Effector CD8-positive, alpha-beta T cell (primary cell): Measurements from ENCODE around the gene ACAD9.
"Not testable (repeated sequence)": the region's sequence is repeated elsewhere in the genome, so short reads cannot be mapped to it uniquely, and the experiment has no call there.

Source experiments
- DNase-seq: peaks from one replicate; lab custom pipeline; 2025; lab: John Stamatoyannopoulos, UW

Gene ACAD9

DNA sequence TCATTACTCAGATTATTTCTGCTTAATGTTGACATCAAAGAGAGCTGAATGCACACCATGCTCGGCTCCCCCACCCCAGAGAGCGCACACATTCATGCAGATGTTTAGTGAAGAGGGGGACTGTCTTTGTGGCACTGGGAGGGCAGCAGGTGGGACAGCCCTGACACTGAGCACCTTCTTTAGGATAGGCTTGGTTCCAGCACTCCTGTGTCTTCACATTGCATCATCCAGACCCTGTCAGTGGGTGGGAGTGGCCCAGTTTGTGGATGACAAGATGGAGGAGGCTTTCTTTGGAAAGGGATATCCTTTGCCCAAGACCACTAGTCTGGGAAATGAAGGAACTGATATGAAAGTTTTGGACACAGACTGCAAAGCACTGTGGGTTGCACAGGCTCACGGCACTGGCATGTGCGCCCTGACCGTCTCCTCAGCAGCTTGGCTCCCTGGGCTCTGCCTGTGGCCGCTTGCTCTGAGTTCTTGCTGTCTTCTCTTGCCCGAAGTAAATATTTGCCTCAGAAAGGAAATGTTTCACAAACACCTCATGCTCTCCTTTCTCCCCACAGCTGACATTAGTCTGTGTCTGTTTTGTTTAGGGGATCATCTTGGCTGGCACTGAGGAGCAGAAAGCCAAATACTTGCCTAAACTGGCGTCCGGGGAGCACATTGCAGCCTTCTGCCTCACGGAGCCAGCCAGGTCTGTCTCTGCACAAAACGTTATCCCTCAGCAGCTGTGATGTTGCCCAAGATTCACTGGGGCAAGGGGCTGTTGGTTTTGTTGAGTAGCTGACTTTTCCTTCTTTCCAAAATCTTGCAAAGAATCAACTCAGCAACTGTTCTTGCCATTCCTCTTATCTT, 16.6 kb downstream of the ACAD9 start:
- DNase-seq = no peak

DNA sequence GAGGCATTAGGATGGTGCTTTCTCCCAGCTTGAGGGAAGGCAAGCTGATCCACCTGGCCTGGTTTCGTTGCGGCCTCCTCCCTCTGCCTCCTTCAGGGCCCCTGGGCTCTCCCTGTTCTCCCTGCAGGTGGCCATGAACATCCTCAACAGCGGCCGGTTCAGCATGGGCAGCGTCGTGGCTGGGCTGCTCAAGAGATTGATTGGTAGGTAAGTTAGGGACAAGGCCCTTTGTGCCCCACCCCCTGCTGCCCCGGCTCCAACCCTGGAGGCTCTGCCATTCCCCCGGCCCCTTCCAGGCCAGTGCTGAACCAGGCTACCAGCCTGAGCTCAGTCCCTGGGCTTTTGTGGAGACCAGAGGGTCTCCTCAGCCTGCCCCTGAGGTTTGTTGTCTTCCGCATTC, 23.0 kb downstream of the ACAD9 start:
- DNase-seq = no peak

- DNase-seq = no peak
These were observed 24.1 kb downstream of the ACAD9 start for GRCh38 chr3:128903501-128903900.

GRCh38 chr3:128906031-128906803, 26.8 kb downstream of the ACAD9 start:
- no peak for DNase-seq

GRCh38 chr3:128906804-128907525, 27.5 kb downstream of the ACAD9 start:
- no peak for DNase-seq

GRCh38 chr3:128907706-128908445, 28.5 kb downstream of the ACAD9 start:
- no peak for DNase-seq

DNA sequence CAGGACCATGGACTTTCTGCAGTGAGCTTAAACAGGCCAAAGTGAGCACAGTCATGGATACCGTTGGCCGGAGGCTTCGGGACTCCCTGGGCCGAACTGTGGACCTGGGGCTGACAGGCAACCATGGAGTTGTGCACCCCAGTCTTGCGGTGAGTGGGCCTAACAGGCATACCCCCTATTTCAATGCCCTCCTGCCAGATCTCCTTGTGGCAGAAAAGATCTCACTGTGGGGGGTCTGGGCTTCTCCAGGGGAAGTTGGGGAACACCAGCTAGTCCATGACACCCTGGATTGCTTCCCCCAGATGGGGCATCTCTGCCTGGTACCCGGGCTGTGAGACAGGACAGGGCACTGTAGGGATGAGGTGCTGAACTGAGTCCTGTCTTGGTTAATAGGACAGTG, 29.5 kb downstream of the ACAD9 start:
- no peak for DNase-seq

DNA sequence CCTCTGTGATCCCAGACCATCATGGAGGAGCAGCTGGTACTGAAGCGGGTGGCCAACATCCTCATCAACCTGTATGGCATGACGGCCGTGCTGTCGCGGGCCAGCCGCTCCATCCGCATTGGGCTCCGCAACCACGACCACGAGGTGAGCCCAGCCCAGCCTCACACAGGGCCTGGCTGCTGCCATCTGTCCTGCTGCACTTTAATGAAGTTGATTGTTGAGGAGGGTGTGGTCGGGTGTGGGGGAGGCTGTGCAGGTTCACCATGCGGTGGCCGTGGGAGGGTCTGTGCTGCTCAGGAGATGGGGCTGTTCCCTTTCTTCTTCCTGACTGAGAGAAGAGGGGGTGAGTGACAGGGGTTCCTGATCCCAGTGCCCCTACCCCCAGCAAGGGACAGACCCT, 30.6 kb downstream of the ACAD9 start:
- no peak for DNase-seq

DNA sequence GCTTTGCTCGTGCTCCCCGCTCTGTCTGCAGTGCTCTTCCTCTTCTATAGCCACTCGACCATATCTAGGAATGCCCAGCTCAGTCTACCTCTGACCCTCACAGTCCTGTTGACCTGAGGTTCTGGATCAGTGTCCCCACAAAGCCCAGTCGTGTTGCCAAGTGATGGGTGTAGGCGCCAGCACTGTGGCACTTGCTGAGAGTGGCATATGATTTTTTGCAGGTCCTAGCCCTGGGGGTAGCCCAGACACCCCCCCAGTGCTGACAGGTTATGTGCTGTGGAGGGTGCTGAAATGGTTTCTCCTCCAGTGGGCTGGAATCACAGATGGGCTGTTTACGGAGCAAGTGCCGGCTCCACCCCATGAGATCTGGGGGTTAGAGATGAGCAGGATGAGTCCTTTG, 32.5 kb downstream of the ACAD9 start:
- DNase-seq = no peak

DNA sequence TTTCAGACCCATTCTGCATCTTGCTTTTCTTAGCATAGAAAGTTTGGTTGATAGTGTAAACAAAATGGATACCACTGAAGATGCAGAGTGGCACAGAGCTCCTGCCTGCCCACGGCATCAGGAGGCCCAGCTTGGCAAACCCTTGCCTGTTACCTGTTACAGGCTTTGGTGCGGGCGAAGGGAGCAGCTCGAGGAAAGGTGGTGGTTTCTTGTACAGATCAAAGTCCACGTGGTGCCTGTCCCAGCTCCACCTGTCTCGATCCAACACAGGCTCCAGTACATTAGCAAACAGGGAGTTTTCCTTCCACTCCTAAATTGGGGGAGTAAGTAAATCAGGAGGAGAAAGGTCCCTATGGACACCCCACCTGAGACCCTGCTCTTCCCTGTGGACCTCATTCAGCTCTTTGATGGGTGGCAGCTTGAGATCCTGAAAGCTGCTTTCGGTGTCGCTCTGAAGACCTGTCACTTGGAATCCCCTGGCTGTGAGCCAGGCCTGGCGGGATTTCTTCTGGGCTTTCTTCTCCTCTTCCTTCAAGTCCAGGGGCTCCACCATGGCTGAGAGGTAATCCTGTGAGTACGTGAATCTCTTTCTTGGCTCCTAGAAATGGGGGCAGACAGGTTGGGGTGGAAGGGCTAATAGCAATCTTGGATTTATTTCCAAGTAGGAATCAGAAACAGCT, 35.7 kb downstream of the ACAD9 start:
- DNase-seq = no peak

DNA sequence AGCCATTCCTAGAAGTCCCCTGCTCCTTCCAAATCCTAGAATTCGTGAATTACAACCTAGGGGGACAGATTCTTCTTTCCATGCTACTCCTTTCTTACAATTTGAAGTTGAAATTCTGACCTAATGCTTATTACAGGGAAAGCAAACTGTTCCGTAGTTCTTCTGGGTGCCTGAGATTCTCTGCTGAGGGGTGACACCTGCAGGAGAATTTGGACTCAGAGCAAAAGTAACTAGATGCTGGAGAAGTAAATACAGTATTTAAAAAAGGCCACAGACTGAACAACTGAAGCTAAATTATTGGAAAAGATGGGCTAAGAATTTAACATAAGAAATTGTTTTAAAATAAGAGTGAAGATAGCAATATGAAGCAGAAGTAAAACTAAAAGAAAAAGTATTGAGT, 37.9 kb downstream of the ACAD9 start:
- no peak for DNase-seq

DNA sequence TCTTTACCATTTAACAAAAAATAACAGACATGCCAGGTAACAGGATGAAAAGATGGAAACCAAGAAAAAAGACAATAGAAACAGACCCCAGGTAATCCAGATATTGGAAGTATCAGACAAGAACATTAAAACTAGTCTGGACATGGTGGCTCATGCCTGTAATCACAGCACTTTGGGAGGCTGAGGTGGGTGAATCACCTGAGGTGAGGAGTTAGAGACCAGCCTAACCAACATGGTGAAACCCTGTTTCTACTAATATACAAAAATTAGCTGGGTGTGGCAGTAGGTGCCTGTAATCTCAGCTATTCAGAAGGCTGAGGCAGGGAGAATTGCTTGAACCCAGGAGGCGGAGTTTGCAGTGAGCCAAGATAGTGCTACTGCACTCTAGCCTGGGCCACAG, 40.6 kb downstream of the ACAD9 start:
- no peak for DNase-seq

DNA sequence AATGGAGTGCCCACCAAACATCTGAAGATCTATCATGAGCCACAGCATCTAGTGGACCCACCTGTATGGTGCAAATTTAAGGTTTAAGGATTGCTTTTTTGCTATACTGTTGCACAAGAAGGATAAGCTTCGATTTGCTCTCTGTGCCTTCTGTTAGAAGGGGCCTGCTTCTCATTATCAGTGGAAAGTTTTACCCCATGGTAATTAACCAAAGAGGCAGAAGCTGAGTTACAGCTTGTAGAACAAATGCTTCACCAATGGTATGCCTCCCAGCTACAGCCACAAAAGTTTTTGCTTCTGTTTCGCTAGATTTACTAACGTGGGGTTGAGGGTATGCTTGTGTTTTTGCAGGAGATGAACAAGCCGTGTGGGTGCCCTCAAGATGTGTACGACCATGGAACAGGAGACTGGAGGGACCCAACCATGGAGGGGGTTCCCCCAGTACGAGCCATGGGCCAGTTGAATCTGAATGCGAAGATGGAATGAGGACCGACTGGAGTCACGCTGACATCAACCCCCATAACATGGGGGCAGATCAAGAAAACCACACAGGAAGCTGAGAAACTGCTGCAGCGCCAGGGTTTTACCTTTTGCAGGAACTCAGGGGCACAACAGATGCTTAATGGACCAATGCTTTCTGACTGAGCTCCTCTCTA, 43.5 kb downstream of the ACAD9 start:
- peak; percentile 8 for DNase-seq

GRCh38 chr3:128923576-128923975, 44.2 kb downstream of the ACAD9 start:
- no peak for DNase-seq

DNA sequence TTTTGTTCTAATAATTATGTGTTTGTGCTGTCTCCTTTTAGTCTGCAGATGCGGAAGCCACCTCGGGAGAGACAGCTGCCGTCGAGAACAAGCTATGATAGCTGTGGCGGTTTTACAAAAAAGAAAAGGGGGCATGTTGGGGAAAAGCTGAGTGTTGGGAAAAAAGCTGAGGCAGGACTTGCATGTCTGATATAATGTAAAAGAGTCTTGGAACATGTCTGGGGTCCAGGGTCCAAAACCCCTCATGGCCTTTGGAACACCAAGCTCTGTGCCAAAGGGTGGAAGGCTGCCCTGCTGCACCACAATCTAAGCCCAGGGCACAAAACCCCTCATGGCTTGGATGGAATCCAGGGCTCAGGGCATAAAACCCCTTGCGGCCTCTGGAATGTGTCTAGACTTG, 44.6 kb downstream of the ACAD9 start:
- not testable (repeated sequence) for DNase-seq

- no peak for DNase-seq
These were observed 49.9 kb downstream of the ACAD9 start for GRCh38 chr3:128929364-128929763.

GRCh38 chr3:128931046-128931445, 51.6 kb downstream of the ACAD9 start:
- no peak for DNase-seq

- DNase-seq = no peak
These were observed 53.2 kb downstream of the ACAD9 start for GRCh38 chr3:128932516-128933212.

DNA sequence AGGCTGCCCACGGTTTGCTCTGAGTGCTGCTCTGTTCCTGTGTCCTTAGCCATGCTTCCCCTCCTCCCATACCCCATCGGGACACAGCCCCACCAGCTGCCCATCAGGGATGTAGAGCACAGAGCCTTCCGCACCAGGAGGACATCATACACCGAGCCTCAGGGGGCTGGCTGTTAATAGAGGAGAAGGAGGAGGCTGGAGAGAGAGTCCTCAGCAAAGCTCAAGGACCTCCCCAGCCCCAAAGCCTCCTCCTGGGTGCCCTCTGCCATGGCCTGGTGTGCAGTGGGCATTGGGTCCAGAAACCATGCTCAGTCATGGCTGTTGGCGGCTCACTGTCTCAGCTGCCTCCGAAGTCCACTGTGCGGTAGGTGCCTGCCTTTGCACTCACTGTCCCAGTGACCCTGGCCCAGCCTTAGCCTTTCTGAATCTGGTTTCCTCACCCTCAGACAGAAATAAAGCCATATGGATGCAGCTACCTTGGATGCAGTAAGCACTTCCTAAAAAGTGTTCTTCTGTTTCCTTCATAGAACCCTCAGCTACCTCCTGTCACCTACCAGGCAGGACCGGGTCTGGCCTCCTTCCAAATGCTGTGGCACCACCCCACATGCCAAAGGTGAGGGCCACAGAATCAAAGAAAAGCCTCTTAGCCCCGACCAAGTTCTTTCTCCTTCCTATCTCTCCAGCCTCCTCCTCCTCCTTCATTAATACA, 53.9 kb downstream of the ACAD9 start:
- no peak for DNase-seq

GRCh38 chr3:128933922-128934253, 54.5 kb downstream of the ACAD9 start:
- no peak for DNase-seq
